H1 (cell line): ENCODE measurements around the gene OAT. TPM values are rescaled to one million over a fixed set of nuclear protein-coding genes. Genes with fewer than 3 reads are reported as not detected.
A peak's percentile ranks its signal among the peaks of the same experiment; 100 is the strongest.

Experiments used
- CTCF ChIA-PET: fragments of 300-600 bp; sonication (Branson Sonifier 250); formaldehyde crosslinking; loops from one replicate; lab custom pipeline; 2021; ENCODE audit not compliant: partially characterized antibody; lab: Charles Lee
- POLR2A ChIA-PET: fragments of 300-600 bp; sonication (Branson Sonifier 250); formaldehyde crosslinking; loops from one replicate; lab custom pipeline; 2021; ENCODE audit warnings: inconsistent platforms; ENCODE audit not compliant: partially characterized antibody; lab: Charles Lee
- DNase-seq, 2 experiments: peaks; one replicate each; pipeline versions ENCODE4 v3.0.0 to v3.0.0-alpha.2; 2010 to 2022; ENCODE audit warnings: low spot score in 2 of 2, low read depth in 1 of 2, mixed read lengths in 1 of 2
- FAIRE-seq: peaks from 2 replicates; lab custom pipeline; 2011; peaks lifted over from hg19 to GRCh38; lab: Jason Lieb, UNC
- H2AFZ ChIP-seq: 2 replicates; pipeline ENCODE4 v1.8.1; 2012; ENCODE audit warnings: low read length, inconsistent platforms
- H2AK5ac ChIP-seq: 2 replicates; pipeline ENCODE4 v1.6.1; 2013; ENCODE audit warnings: low read depth, low read length
- H2BK120ac ChIP-seq: replicated peaks from 2 replicates; pipeline ENCODE3; 2013; ENCODE audit warnings: low read depth, low read length, inconsistent platforms
- H2BK12ac ChIP-seq: 2 replicates; pipeline ENCODE4 v1.6.1; 2013; ENCODE audit warnings: low read depth, low read length
- H2BK15ac ChIP-seq: 2 replicates; pipeline ENCODE4 v1.6.1; 2013; ENCODE audit warnings: low read length
- H2BK20ac ChIP-seq: 2 replicates; pipeline ENCODE4 v1.6.1; 2013; ENCODE audit warnings: low read length
- H2BK5ac ChIP-seq: 2 replicates; pipeline ENCODE4 v1.6.1; 2013; ENCODE audit warnings: low read depth, low read length
- H3K14ac ChIP-seq: 2 replicates; pipeline ENCODE4 v1.6.1; 2013; ENCODE audit warnings: inconsistent platforms; ENCODE audit not compliant: insufficient read length
- H3K18ac ChIP-seq: 2 replicates; pipeline ENCODE4 v1.6.1; 2013; ENCODE audit warnings: low read length; ENCODE audit errors: extremely low read depth
- H3K23ac ChIP-seq: 2 replicates; pipeline ENCODE4 v1.6.1; 2013; ENCODE audit warnings: inconsistent platforms; ENCODE audit not compliant: insufficient read length
- H3K23me2 ChIP-seq: 2 replicates; pipeline ENCODE4 v1.6.1; 2013; ENCODE audit warnings: low read depth, low read length
- H3K27ac ChIP-seq: 2 replicates; pipeline ENCODE4 v1.6.1; 2011; ENCODE audit warnings: low read depth, low read length, inconsistent platforms
- H3K27me3 ChIP-seq, 4 experiments: replicated peaks in 1 of 4; 1 replicate in 1 of 4; 2 replicates in 3 of 4; pipeline versions ENCODE4 v1.6.1 to v1.8.1; 2011 to 2013; ENCODE audit warnings: low read length in 3 of 4, mild to moderate bottlenecking in 3 of 4, inconsistent platforms in 2 of 4, mixed read lengths in 2 of 4, moderate library complexity in 1 of 4; ENCODE audit not compliant: control insufficient read depth in 3 of 4, insufficient read depth in 3 of 4; ENCODE audit errors: extremely low read depth in 1 of 4
- H3K36me3 ChIP-seq, 4 experiments: 2 replicates each; pipeline versions ENCODE4 v1.6.1 to v1.8.1; 2011 to 2013; ENCODE audit warnings: mild to moderate bottlenecking in 4 of 4, low read length in 3 of 4, moderate library complexity in 2 of 4, control low read depth in 1 of 4, inconsistent platforms in 1 of 4; ENCODE audit not compliant: insufficient read depth in 4 of 4, control insufficient read depth in 2 of 4
- H3K4ac ChIP-seq: replicated peaks from 2 replicates; pipeline ENCODE3; 2013; ENCODE audit warnings: low read length, low read depth, mixed read lengths, inconsistent platforms; ENCODE audit not compliant: insufficient read length
- H3K4me1 ChIP-seq, 4 experiments: replicated peaks in 1 of 4; 1 replicate in 1 of 4; 2 replicates in 3 of 4; pipeline versions ENCODE4 v1.6.1 to v1.8.1; 2011 to 2013; ENCODE audit warnings: low read length in 3 of 4, inconsistent platforms in 2 of 4, mixed read lengths in 1 of 4; ENCODE audit not compliant: insufficient read depth in 4 of 4, control insufficient read depth in 3 of 4
- H3K4me2 ChIP-seq, 2 experiments: 2 replicates each; pipeline versions ENCODE4 v1.6.1 to v1.8.1; 2011 to 2013; ENCODE audit warnings: low read depth in 2 of 2, low read length in 2 of 2, control low read depth in 1 of 2, inconsistent platforms in 1 of 2, mild to moderate bottlenecking in 1 of 2; ENCODE audit not compliant: insufficient read depth in 1 of 2
- H3K4me3 ChIP-seq, 4 experiments: fragments of 200-600, 300-600 bp in 1 of 4; sonication (generic), shearing (Covaris generic), sonication (Bioruptor Twin) in 1 of 4; 2 replicates each; pipeline versions ENCODE4 v1.5.1 to v1.8.1; 2011 to 2016; ENCODE audit warnings: low read length in 4 of 4, low read depth in 3 of 4, control low read depth in 2 of 4, inconsistent platforms in 2 of 4, mild to moderate bottlenecking in 2 of 4, mixed read lengths in 1 of 4, moderate library complexity in 1 of 4; ENCODE audit not compliant: insufficient read depth in 2 of 4; ENCODE audit errors: extremely low read depth in 1 of 4
- H3K56ac ChIP-seq: replicated peaks from 2 replicates; pipeline ENCODE3; 2013; ENCODE audit warnings: low read depth, mild to moderate bottlenecking, mixed read lengths, low read length, inconsistent platforms; ENCODE audit not compliant: insufficient read length
- H3K79me1 ChIP-seq: 2 replicates; pipeline ENCODE4 v1.6.1; 2013; ENCODE audit warnings: low read depth, low read length, control low read depth
- H3K79me2 ChIP-seq, 2 experiments: 2 replicates each; pipeline versions ENCODE4 v1.6.1 to v1.8.1; 2012 to 2013; ENCODE audit warnings: low read length in 2 of 2, mild to moderate bottlenecking in 2 of 2, inconsistent platforms in 1 of 2; ENCODE audit not compliant: insufficient read depth in 2 of 2, control insufficient read depth in 1 of 2
- H3K9ac ChIP-seq, 4 experiments: replicated peaks in 1 of 4; 1 replicate in 1 of 4; 2 replicates in 3 of 4; pipeline versions ENCODE4 v1.6.1 to v1.8.1; 2011 to 2013; ENCODE audit warnings: low read depth in 3 of 4, low read length in 3 of 4, control low read depth in 2 of 4, mild to moderate bottlenecking in 2 of 4, moderate library complexity in 2 of 4, inconsistent platforms in 1 of 4; ENCODE audit errors: extremely low read depth in 1 of 4
- H3K9me3 ChIP-seq, 2 experiments: 2 replicates each; pipeline versions ENCODE4 v1.6.1 to v1.8.1; 2012 to 2013; ENCODE audit warnings: mild to moderate bottlenecking in 2 of 2, moderate library complexity in 2 of 2, control low read depth in 1 of 2, inconsistent platforms in 1 of 2, low read depth in 1 of 2, low read length in 1 of 2, mixed read lengths in 1 of 2; ENCODE audit not compliant: insufficient read depth in 2 of 2
- H4K20me1 ChIP-seq, 2 experiments: replicated peaks in 1 of 2; 2 replicates each; pipeline versions ENCODE3 to v1.8.1; 2011 to 2013; ENCODE audit warnings: inconsistent platforms in 2 of 2, low read length in 2 of 2, mild to moderate bottlenecking in 1 of 2; ENCODE audit not compliant: insufficient read depth in 2 of 2, control insufficient read depth in 1 of 2
- H4K5ac ChIP-seq: 2 replicates; pipeline ENCODE4 v1.6.1; 2013; ENCODE audit warnings: low read length, low read depth, mixed read lengths, inconsistent platforms; ENCODE audit not compliant: insufficient read length
- H4K8ac ChIP-seq: 2 replicates; pipeline ENCODE4 v1.8.0; 2013; ENCODE audit warnings: mild to moderate bottlenecking, moderate library complexity, low read length, inconsistent platforms; ENCODE audit not compliant: insufficient read depth; ENCODE audit errors: extremely low read depth
- H4K91ac ChIP-seq: replicated peaks from 2 replicates; pipeline ENCODE3; 2013; ENCODE audit warnings: low read length, mixed read lengths, inconsistent platforms; ENCODE audit not compliant: insufficient read length
- CEBPB ChIP-seq: IDR thresholded peaks from 2 replicates; pipeline ENCODE4 v1.6.1; 2012; ENCODE audit warnings: low read depth, low read length
- CTCF ChIP-seq, 3 experiments: IDR thresholded peaks; 1 replicate in 2 of 3; 2 replicates in 1 of 3; pipeline versions ENCODE4 v1.5.1 to v1.6.1; 2011; ENCODE audit warnings: low read length in 3 of 3, mild to moderate bottlenecking in 3 of 3, inconsistent platforms in 2 of 3, low read depth in 1 of 3, moderate library complexity in 1 of 3; ENCODE audit not compliant: insufficient read depth in 1 of 3; ENCODE audit errors: control extremely low read depth in 1 of 3
- RAD21 ChIP-seq, 2 experiments: IDR thresholded peaks in 1 of 2; conservative IDR thresholded peaks in 1 of 2; 2 replicates each; pipeline ENCODE4 v1.6.1; 2011; ENCODE audit warnings: low read depth in 2 of 2, low read length in 2 of 2, improper control_type of control experiment in 1 of 2, inconsistent platforms in 1 of 2, mild to moderate bottlenecking in 1 of 2, moderate library complexity in 1 of 2
- SP1 ChIP-seq: IDR thresholded peaks from 2 replicates; pipeline ENCODE4 v1.6.1; 2011; ENCODE audit warnings: low read depth, low read length
- WGBS, 2 experiments: shearing (Covaris generic) in 1 of 2; methylation state at CpG; one replicate each; pipeline versions ENCODE4 v1.1.6 to v1.1.7; 2013 to 2015; ENCODE audit warnings: low lambda C conversion rate in 2 of 2, mixed read lengths in 2 of 2, inconsistent platforms in 1 of 2, low coverage in 1 of 2, missing lambda C conversion rate in 1 of 2; ENCODE audit not compliant: insufficient replicate concordance in 2 of 2, insufficient coverage in 1 of 2, insufficient read length in 1 of 2; ENCODE audit errors: extremely low coverage in 1 of 2, missing lambda C conversion rate in 1 of 2; 5-methylcytosine and 5-hydroxymethylcytosine counted together
- polyA plus RNA-seq, 7 experiments: library from polyadenylated mRNA; depleted of rRNA in 3 of 7; stranded (reverse) in 5 of 7; unstranded in 2 of 7; fragments of >200 nt in 5 of 7; fragments of 200-250 nt in 2 of 7; gene quantifications; 1 replicate in 5 of 7; 2 replicates in 1 of 7; 4 replicates in 1 of 7; pipeline versions ENCODE4 v1.2.1 to v1.2.3, GENCODE V29; 2011 to 2013; ENCODE audit warnings: missing spikeins in 2 of 7, mixed read lengths in 2 of 7
- total RNA-seq: library from RNA; stranded (reverse); fragmentation: NEBNext Ultra II Directional; extraction: Animal tissue kit (Norgen Biotek cat#: 25700); gene quantifications from 2 replicates; pipeline ENCODE4 v1.2.1, GENCODE V29; 2021

The OAT gene
- total and polyA plus RNA-seq, 2 of the 8 experiments (the other 6 are each of a cell fraction or from before 2014, with no cell fraction given): 67.8 to 121 TPM

GRCh38 chr10:124356701-124357560 lies 61.8 kb downstream of the OAT start:
- FAIRE-seq (no peak), DNase-seq (no peak)
- TF ChIP-seq CEBPB (no peak), RAD21 (IDR thresholded peaks at IDR 0.05 in 1 of 2, conservative IDR thresholded peaks at IDR 0.05 in 1 of 2; ENCODE audit: low read depth in 2 of 2, low read length in 2 of 2) (peak; percentile 6 to 32; a peak in 2 of 4 replicates), SP1 (no peak), CTCF (IDR thresholded peaks at IDR 0.05; ENCODE audit: control extremely low read depth in 1 of 3, insufficient read depth in 1 of 3, low read depth in 1 of 3, low read length in 3 of 3) (peak in 1 of 3 experiments; percentile 12; a peak in 1 of 4 replicates)
- H4K20me1 ChIP-seq: no peaks in the 10 kb centered on the region
- POLR2A ChIA-PET: no interaction called here
- no peak overlapping the region for H3K4me2 ChIP-seq
- no peak overlapping the region for H2AFZ ChIP-seq
- no peak overlapping the region for H2BK5ac ChIP-seq
- no peaks in the 10 kb centered on the region for H3K36me3 ChIP-seq
- H3K23ac ChIP-seq: no peak overlapping the region
- H3K23me2 ChIP-seq: no peaks in the 10 kb centered on the region
- H3K79me2 ChIP-seq: no peaks in the 10 kb centered on the region
- no peak overlapping the region for H2BK15ac ChIP-seq
- no peak overlapping the region for H3K9ac ChIP-seq
- H2BK20ac ChIP-seq: no peak overlapping the region
- no peaks in the 10 kb centered on the region for H3K79me1 ChIP-seq
- H2BK120ac ChIP-seq: no peak overlapping the region
- no peak overlapping the region for H3K14ac ChIP-seq
- H2BK12ac ChIP-seq: no peak overlapping the region
- H4K8ac ChIP-seq: no peak overlapping the region
- no peak overlapping the region for H4K5ac ChIP-seq
- peaks cover 0 to 4% (median 0%) of the 10 kb centered on the region in 4 experiments; a peak in 2 of 7 replicates for H3K4me1 ChIP-seq
- WGBS, 2 experiments: 85% methylated on average over 13 of the region's 13 CpGs; no CpG with 5 or more reads in 1 of the 2 experiments
- CTCF ChIA-PET: interaction anchor here (0.6 to 1.5 kb wide), 5 partner anchors 13 to 424 kb away, joined by 3 to 4 read pairs (median 4); no protein-coding TSS in a partner anchor
- H3K27me3 ChIP-seq: peaks cover 0 to 2% (median 0%) of the 10 kb centered on the region in 4 experiments; a peak in 1 of 7 replicates
- H3K4ac ChIP-seq: no peak overlapping the region
- no peak overlapping the region for H3K27ac ChIP-seq
- no peak overlapping the region for H4K91ac ChIP-seq
- no peak overlapping the region for H2AK5ac ChIP-seq
- H3K4me3 ChIP-seq: no peak overlapping the region
- no peaks in the 10 kb centered on the region for H3K9me3 ChIP-seq
- no peak overlapping the region for H3K56ac ChIP-seq
- H3K18ac ChIP-seq: no peak overlapping the region
